ENCODE results near the gene PNRC2. TPM values are rescaled to one million over a fixed set of nuclear protein-coding genes. Genes with fewer than 3 reads are reported as not detected.
A peak's percentile ranks its signal among the peaks of the same experiment; 100 is the strongest.

Gene PNRC2
- total and polyA plus RNA-seq, 10 of the 15 experiments (the other 5 are each of a cell fraction or from before 2014, with no cell fraction given): 106 to 205 (median 163) TPM

DNA sequence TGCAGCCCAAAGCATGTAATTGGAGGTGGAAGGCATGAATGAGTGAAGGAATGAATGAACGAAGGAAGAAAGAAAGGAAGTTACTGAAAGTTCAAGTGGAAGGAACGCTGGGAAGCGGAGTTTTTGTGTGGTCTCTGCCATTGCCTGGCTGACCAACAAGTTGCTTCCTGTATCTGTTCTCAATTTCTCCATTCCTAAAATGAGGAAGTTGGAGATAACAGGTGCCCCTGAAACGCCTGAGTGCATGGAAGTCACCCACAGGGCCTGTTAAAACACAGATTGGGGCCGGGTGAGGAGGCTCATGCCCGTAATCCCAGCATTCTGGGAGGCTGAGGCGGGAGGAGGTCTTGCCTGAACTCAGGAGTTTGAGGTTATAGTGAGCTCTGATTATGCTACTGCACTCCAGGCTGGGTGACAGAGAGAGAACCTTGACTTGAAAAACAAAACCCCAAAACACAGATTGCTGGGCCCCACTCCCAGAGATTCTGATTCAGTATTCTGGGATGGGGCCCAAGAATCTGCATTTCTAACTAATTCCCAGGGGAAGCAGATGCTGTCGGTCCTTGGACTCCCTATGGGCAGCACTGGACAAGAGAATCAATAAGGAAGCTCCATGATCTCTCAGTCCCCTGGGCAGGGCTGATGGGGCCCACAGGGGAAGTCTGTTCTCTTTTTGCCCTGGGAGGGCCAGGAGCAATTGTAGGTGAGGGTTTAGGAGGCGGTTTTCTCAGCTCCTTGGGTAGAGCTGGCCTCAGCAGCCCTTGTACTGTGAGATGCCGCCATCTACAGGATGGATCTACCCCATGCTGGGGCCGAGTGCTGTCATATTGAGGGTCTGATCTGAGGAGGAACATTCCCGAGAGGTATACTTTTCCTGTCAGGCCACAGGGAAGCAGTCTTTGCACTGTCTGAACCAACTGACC lies 43.2 kb upstream of the PNRC2 start (continued):
- TF ChIP-seq, protein P1, sequence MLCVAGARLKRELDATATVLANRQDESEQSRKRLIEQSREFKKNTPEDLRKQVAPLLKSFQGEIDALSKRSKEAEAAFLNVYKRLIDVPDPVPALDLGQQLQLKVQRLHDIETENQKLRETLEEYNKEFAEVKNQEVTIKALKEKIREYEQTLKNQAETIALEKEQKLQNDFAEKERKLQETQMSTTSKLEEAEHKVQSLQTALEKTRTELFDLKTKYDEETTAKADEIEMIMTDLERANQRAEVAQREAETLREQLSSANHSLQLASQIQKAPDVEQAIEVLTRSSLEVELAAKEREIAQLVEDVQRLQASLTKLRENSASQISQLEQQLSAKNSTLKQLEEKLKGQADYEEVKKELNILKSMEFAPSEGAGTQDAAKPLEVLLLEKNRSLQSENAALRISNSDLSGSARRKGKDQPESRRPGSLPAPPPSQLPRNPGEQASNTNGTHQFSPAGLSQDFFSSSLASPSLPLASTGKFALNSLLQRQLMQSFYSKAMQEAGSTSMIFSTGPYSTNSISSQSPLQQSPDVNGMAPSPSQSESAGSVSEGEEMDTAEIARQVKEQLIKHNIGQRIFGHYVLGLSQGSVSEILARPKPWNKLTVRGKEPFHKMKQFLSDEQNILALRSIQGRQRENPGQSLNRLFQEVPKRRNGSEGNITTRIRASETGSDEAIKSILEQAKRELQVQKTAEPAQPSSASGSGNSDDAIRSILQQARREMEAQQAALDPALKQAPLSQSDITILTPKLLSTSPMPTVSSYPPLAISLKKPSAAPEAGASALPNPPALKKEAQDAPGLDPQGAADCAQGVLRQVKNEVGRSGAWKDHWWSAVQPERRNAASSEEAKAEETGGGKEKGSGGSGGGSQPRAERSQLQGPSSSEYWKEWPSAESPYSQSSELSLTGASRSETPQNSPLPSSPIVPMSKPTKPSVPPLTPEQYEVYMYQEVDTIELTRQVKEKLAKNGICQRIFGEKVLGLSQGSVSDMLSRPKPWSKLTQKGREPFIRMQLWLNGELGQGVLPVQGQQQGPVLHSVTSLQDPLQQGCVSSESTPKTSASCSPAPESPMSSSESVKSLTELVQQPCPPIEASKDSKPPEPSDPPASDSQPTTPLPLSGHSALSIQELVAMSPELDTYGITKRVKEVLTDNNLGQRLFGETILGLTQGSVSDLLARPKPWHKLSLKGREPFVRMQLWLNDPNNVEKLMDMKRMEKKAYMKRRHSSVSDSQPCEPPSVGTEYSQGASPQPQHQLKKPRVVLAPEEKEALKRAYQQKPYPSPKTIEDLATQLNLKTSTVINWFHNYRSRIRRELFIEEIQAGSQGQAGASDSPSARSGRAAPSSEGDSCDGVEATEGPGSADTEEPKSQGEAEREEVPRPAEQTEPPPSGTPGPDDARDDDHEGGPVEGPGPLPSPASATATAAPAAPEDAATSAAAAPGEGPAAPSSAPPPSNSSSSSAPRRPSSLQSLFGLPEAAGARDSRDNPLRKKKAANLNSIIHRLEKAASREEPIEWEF (IDR thresholded peaks at IDR 0.05; ENCODE audit: insufficient replicate concordance, low read depth, low read length): no peak
- TF ChIP-seq KAT2A (conservative IDR thresholded peaks at IDR 0.05; ENCODE audit: control insufficient read depth, low read depth, low read length): no peak
- TF ChIP-seq RBBP5 (conservative IDR thresholded peaks at IDR 0.05): no peak
- no peak for TF ChIP-seq BMI1 (IDR thresholded peaks at IDR 0.05; ENCODE audit: borderline replicate concordance)
- no peak for TF ChIP-seq YBX1 (IDR thresholded peaks at IDR 0.05)
- no peak for TF ChIP-seq CBX5 (IDR thresholded peaks at IDR 0.05; ENCODE audit: low read depth)
- no peak for TF ChIP-seq NR2C2 (IDR thresholded peaks at IDR 0.05; ENCODE audit: borderline replicate concordance, control insufficient read depth, insufficient read length, low read depth)
- no peak for TF ChIP-seq ZBED1 (IDR thresholded peaks at IDR 0.05; ENCODE audit: borderline replicate concordance)
- no peak; the same call in 1 of the 2 replicates for TF ChIP-seq DPF2 (IDR thresholded peaks at IDR 0.05)
- TF ChIP-seq ASH2L (IDR thresholded peaks at IDR 0.05; ENCODE audit: borderline replicate concordance, low read depth): no peak
- TF ChIP-seq ELK1 (IDR thresholded peaks at IDR 0.05; ENCODE audit: low read depth, low read length): no peak
- TF ChIP-seq ZNF384 (IDR thresholded peaks at IDR 0.05; ENCODE audit: borderline replicate concordance, low read depth, low read length): no peak
- peak; percentile 86 to 94 (median 88) for TF ChIP-seq CTCF (IDR thresholded peaks at IDR 0.05 in 2 of 3, conservative IDR thresholded peaks at IDR 0.05 in 1 of 3; ENCODE audit: control insufficient read depth in 2 of 3, extremely low read depth in 1 of 3, insufficient read depth in 1 of 3, low read depth in 3 of 3, low read length in 3 of 3)
- peak; percentile 83 for TF ChIP-seq SPI1 (IDR thresholded peaks at IDR 0.05; ENCODE audit: borderline replicate concordance, insufficient read depth, low read depth, low read length)
- no peak for TF ChIP-seq TCF12 (IDR thresholded peaks at IDR 0.05; ENCODE audit: low read depth, low read length)
- TF ChIP-seq IRF4 (IDR thresholded peaks at IDR 0.05; ENCODE audit: low read depth, low read length): no peak
- TF ChIP-seq BACH1 (IDR thresholded peaks at IDR 0.05; ENCODE audit: borderline replicate concordance): no peak
- TF ChIP-seq, protein P2, sequence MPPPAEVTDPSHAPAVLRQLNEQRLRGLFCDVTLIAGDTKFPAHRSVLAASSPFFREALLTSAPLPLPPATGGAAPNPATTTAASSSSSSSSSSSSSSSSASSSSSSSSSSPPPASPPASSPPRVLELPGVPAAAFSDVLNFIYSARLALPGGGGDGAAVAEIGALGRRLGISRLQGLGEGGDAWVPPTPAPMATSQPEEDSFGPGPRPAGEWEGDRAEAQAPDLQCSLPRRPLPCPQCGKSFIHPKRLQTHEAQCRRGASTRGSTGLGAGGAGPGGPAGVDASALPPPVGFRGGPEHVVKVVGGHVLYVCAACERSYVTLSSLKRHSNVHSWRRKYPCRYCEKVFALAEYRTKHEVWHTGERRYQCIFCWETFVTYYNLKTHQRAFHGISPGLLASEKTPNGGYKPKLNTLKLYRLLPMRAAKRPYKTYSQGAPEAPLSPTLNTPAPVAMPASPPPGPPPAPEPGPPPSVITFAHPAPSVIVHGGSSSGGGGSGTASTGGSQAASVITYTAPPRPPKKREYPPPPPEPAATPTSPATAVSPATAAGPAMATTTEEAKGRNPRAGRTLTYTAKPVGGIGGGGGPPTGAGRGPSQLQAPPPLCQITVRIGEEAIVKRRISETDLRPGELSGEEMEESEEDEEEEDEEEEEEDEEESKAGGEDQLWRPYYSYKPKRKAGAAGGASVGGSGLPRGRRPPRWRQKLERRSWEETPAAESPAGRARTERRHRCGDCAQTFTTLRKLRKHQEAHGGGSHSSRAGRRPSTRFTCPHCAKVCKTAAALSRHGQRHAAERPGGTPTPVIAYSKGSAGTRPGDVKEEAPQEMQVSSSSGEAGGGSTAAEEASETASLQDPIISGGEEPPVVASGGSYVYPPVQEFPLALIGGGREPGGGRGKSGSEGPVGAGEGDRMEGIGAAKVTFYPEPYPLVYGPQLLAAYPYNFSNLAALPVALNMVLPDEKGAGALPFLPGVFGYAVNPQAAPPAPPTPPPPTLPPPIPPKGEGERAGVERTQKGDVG (CRISPR knock-in tag; IDR thresholded peaks at IDR 0.05): no peak
